A549 (cell line): ENCODE results near the gene DBH.

Source experiments
- BHLHE40 ChIP-seq: IDR thresholded peaks from 2 replicates; pipeline ENCODE4 v1.6.1; 2012; ENCODE audit warnings: low read depth, low read length, inconsistent platforms
- CEBPB ChIP-seq, 2 experiments: fragments of >200 bp in 1 of 2; sonication (Bioruptor Twin) in 1 of 2; formaldehyde crosslinking in 1 of 2; IDR thresholded peaks; 2 replicates each; pipeline ENCODE4 v1.6.1; 2012 to 2016
- CTCF ChIP-seq: fragments of >200 bp; sonication (Bioruptor Twin); formaldehyde crosslinking; IDR thresholded peaks from 3 replicates; pipeline ENCODE4 v1.5.1; 2016
- MAZ ChIP-seq: fragments of 150-350 bp; IDR thresholded peaks from 2 replicates; pipeline ENCODE4 v1.6.1; 2014; ENCODE audit warnings: antibody characterized with exemption, low read depth, low read length, borderline replicate concordance
- SMC3 ChIP-seq: fragments of >200 bp; sonication (Bioruptor Twin); formaldehyde crosslinking; IDR thresholded peaks from 3 replicates; pipeline ENCODE4 v1.6.1; 2018; ENCODE audit warnings: inconsistent platforms
- USF2 ChIP-seq: fragments of 450-650 bp; IDR thresholded peaks from 2 replicates; pipeline ENCODE4 v1.6.1; 2014; ENCODE audit warnings: antibody characterized with exemption

- TF ChIP-seq CTCF, result no peak
- TF ChIP-seq BHLHE40, result no peak
- TF ChIP-seq CEBPB (IDR thresholded peaks at IDR 0.05), result no peak
- no peak for TF ChIP-seq SMC3
- no peak for TF ChIP-seq MAZ
- no peak for TF ChIP-seq USF2
These were observed 40.3 kb upstream of the DBH start for GRCh38 chr9:133595910-133596309.
